Stimulated activated naive CD8-positive, alpha-beta T cell treated with anti-CD3 and anti-CD28 coated beads, Interleukin-15, Interleukin-2, amounts not matched to agents 100 ng/mL and 50 ng/mL, for 24 hours (primary cell): ENCODE results near the gene H1-8.
"Not testable (repeated sequence)": the region's sequence is repeated elsewhere in the genome, so short reads cannot be mapped to it uniquely, and the experiment has no call there.

Experiments used
- H3K27ac Mint-ChIP-seq: one replicate; pipeline ENCODE4 v1.8.0; 2021; ENCODE audit warnings: mild to moderate bottlenecking, mixed read lengths
- H3K27me3 Mint-ChIP-seq: one replicate; pipeline ENCODE4 v1.8.0; 2021; ENCODE audit warnings: mixed read lengths
- H3K36me3 Mint-ChIP-seq: one replicate; pipeline ENCODE4 v1.8.0; 2021; ENCODE audit warnings: low read depth, mixed read lengths
- H3K4me1 Mint-ChIP-seq: one replicate; pipeline ENCODE4 v1.8.0; 2021; ENCODE audit warnings: low read depth, mixed read lengths
- H3K4me3 Mint-ChIP-seq: one replicate; pipeline ENCODE4 v1.8.0; 2021; ENCODE audit warnings: mild to moderate bottlenecking, mixed read lengths
- H3K9me3 Mint-ChIP-seq: one replicate; pipeline ENCODE4 v1.8.0; 2021; ENCODE audit warnings: mixed read lengths

The H1-8 gene, protein sequence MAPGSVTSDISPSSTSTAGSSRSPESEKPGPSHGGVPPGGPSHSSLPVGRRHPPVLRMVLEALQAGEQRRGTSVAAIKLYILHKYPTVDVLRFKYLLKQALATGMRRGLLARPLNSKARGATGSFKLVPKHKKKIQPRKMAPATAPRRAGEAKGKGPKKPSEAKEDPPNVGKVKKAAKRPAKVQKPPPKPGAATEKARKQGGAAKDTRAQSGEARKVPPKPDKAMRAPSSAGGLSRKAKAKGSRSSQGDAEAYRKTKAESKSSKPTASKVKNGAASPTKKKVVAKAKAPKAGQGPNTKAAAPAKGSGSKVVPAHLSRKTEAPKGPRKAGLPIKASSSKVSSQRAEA

DNA sequence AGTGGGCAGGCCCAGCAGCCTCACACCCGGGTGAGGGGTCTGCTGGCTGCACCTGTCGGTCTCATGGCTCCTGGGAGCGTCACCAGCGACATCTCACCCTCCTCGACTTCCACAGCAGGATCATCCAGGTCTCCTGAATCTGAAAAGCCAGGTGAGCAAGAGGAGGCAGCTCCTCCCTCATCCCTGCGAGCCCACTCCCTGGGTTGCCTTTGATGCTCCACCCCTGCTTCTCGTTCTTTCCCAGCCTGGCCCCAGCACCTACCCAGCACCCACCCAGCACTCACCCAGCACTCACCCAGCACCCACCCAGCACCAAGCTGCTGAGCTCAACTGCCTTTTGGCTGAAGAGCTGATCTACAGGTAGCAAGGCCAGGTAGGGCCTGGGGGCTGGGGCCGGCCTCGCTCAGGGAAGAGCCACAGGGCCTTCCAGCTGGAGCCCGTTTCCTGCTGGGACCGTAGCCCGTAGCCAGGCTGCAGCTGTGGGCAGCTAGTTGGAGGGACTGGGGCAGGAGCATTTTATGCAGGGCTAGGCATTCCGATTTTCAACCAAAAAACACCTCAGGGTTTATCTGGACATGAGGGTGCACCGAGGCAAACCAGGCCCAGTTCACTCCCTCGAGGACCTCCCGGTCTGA, at the start of gene H1-8:
TSS of gene H1-8 (plus strand) at position 20 of the 635 bp plus-strand sequence. CDS start at position 64, 44 bp downstream.
- Mint-ChIP-seq H3K4me3 (no peak within 1 kb of the TSS), H3K27me3 (no peaks in the 10 kb centered on the region), H3K9me3 (no peaks in the 10 kb centered on the region), H3K27ac (no peak within 1 kb of the TSS), H3K4me1 (no peaks in the 10 kb centered on the region), H3K36me3 (no peaks in the 10 kb centered on the region)

DNA sequence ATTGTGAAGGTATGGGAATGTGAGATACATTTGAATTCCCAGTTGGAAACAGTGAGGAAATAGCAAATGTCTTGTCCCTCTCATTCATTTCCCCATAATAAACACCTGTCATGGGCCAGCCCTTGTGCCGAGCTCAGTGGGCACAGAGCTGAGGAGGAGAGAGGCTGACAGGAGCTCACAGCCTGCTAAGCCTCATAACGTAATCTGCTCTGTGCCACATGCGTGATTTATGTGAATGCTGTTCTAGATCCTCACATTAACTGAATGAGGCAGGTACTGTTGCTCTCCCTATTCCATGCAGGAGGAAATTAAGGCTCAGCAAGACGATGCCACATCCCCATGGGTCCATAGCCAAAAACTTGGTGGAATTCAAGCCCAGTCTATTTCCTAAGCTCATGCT, 49.8 kb upstream of the H1-8 start:
- no peaks in the 10 kb centered on the region for H3K27me3 Mint-ChIP-seq
- no peaks in the 10 kb centered on the region for H3K36me3 Mint-ChIP-seq
- H3K9me3 Mint-ChIP-seq, result no peaks in the 10 kb centered on the region
- no peaks in the 10 kb centered on the region for H3K4me1 Mint-ChIP-seq
- H3K4me3 Mint-ChIP-seq, result no peak overlapping the region
- no peak overlapping the region for H3K27ac Mint-ChIP-seq

DNA sequence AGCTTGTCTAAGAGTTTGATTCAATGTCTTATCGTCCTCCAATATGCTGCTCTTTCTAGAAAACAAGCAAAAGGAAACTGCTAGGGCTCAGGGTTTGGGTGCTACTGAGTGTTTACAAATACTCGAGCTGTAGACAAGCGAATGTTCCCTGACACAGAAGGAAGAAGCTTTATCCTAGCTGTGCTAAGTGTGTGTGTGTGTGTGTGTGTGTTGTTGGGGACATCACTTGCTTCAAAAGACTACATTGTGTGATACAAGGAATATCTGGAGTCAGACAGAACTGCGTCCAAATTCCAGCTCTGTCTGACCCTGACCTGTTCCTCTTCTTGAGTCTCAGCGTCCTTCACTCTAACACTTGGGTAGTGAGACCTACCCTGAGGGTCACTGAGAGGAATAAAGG, 48.5 kb upstream of the H1-8 start:
- H3K27me3 Mint-ChIP-seq, H3K4me3 Mint-ChIP-seq, H3K36me3 Mint-ChIP-seq, H3K27ac Mint-ChIP-seq, H3K4me1 Mint-ChIP-seq, H3K9me3 Mint-ChIP-seq: not testable (repeated sequence)

DNA sequence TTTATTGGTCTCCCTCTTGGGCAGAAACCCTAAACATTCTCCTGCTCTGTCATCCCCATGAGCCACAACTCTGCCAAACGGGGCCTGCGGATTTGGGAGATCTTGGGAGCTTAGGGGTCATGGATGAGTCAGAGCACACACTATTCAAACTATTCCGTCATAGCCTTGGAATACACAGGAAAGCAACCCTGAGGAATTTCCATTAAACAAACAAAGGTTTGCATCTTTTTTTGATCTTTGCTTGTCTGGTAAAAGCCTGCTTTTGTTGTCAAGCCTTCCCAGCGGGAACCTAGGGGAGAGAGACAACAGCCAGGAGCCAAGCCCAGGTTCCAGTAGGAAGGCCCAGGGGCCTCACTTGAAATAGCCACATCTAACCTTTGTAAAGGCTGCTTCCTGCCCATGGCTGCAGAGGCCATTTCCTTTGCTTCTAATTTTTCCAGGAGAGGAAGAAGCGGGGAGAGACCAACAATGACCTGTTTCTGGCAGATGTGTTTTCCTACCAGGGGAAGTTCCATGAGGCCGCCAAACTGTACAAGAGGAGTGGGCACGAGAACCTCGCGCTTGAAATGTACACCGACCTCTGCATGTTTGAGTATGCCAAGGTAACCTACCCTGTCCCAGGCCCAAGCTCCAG, 47.9 kb upstream of the H1-8 start:
- H3K9me3 Mint-ChIP-seq, H3K4me1 Mint-ChIP-seq, H3K27me3 Mint-ChIP-seq, H3K4me3 Mint-ChIP-seq, H3K36me3 Mint-ChIP-seq, H3K27ac Mint-ChIP-seq: not testable (repeated sequence)

DNA sequence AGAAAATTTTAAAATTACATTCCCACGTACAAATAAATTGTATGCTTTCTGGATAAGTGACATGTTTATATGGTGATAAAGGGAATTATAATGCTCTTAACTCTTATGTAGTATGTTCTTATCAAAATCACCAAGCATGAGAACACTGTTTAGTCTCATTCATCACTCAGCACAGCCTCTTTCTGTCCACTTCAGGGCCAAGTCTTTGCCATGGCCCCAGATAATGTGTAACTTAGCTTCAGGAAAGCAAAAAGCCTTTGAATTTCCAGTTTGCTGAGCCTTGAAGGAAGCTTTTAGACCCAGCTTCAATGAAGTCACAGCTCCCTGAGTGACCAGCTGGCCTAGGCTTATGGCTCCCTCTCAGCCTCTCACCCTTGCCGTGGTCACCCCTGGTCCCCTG, 45.1 kb upstream of the H1-8 start:
- not testable (repeated sequence) for H3K27me3 Mint-ChIP-seq

DNA sequence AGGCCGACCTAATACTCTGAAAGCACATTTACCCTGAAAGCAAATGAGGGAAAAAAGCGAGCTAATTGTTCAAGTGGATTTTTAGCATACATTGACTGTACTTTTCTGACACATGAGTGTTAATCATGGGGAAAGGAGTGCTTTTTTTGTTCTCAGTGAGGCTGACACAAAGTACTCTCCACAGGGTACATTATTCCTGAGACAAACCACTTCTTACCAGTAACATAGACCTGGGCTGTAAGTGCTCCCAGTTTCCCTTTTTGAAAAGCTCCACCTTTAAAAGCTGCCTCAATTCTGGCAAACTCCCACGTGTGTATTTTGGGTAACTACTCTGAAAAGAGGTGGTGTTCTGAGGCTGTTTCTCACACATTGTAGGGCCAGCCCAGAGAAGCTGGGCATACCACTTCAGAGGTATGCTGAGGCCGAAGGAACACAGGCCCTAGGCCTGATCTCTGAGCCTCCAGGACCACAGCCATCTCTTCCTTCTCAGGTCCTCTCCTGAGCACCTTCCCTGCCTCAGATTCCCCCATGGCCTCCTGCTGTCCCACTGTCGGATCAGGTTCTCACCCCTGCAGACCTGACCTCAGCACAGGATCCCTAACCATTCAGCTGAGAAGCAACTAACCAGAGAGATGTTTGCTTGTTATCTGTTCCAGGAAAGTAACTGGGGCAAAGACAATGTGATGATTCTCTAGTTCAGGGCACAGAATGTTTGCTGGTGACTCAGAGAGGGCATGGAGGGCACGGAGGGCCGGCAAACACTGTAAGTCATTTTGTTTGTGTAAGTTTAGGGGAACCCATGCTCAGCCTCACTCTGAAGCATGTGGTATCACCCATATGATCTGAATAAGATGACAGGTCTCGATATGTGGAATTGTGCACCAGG, 44.1 kb upstream of the H1-8 start:
- not testable (repeated sequence) for H3K4me1 Mint-ChIP-seq, H3K4me3 Mint-ChIP-seq, H3K27ac Mint-ChIP-seq, H3K36me3 Mint-ChIP-seq, H3K27me3 Mint-ChIP-seq, H3K9me3 Mint-ChIP-seq

More for the DNA sequence above, 45.1 kb upstream of the H1-8 start:
- H3K4me3 Mint-ChIP-seq, H3K27ac Mint-ChIP-seq, H3K36me3 Mint-ChIP-seq, H3K9me3 Mint-ChIP-seq, H3K4me1 Mint-ChIP-seq: not testable (repeated sequence)

DNA sequence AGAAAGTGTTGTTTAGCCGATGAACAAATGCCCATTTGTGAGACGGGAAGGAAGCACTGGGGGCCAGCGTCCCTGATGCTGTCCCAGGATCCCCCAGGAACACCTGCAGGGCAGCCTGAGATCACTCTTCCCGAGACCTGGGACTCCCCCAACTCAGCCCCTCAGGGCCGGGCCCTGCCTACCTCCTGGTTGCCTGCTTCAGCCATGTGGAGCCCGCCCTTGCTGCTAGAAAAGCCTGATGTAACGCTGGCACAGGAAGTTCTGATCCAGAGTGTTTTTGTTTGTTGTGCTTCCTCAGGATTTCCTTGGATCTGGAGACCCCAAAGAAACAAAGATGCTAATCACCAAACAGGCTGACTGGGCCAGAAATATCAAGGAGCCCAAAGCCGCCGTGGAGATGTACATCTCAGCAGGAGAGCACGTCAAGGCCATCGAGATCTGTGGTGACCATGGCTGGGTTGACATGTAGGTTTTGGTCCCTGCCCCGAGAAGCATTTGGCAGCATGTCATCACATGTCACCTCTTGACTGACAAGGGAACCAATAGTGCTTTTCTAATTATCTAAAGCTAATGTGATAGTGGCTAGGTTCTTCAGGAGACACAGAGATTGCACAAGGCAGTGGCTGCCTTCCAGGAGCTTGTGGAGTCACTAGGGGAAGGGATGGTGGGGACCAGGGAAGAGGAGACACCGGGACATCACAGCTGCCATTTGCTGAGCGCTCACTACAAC, 43.2 kb upstream of the H1-8 start:
- H3K27ac Mint-ChIP-seq, result not testable (repeated sequence)

DNA sequence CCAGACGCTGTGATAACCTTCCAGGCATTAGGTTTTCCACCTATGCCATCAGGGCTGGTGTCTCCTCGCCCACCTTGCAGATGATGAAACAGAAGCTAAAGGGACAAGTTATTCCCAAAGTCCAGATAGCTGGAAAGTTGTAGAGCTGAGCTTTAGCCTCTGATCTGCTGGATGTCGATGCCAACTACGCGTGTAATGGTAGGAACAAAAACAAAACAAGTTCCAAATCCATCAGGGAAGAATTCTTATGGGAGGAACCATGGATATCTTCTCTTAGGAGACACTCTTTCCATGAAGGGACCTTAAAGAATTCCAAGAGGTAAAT, 42.7 kb upstream of the H1-8 start:
- Mint-ChIP-seq H3K27me3 (no peaks in the 10 kb centered on the region), H3K27ac (no peak overlapping the region), H3K36me3 (peaks cover 6% of the 10 kb centered on the region), H3K4me3 (no peak overlapping the region), H3K9me3 (no peaks in the 10 kb centered on the region), H3K4me1 (no peaks in the 10 kb centered on the region)

More for the DNA sequence above, 43.2 kb upstream of the H1-8 start:
- not testable (repeated sequence) for H3K27me3 Mint-ChIP-seq, H3K36me3 Mint-ChIP-seq, H3K4me1 Mint-ChIP-seq, H3K4me3 Mint-ChIP-seq, H3K9me3 Mint-ChIP-seq

DNA sequence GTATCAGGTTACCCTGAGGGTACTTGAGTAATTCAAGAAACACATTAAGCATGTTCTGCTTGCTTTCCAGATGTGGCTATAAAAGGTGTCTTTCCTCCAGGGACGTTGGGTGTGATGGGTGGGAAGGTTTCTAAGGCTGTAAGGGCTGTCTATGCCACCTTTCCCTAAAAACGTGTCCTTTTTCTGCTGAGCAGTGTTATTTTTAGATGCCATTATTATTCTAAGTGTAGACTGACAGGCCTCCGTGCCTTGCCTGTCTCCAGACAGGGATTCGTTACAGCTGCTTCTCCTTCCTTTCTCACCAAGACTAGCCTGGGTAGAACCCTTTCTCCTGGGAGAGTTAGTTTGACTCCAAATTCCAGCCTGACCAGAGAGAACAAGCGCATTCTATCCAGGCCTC, 41.3 kb upstream of the H1-8 start:
- no peaks in the 10 kb centered on the region for H3K9me3 Mint-ChIP-seq
- peaks cover 6% of the 10 kb centered on the region for H3K36me3 Mint-ChIP-seq
- H3K27ac Mint-ChIP-seq, result no peak overlapping the region
- H3K4me1 Mint-ChIP-seq, result no peaks in the 10 kb centered on the region
- no peak overlapping the region for H3K4me3 Mint-ChIP-seq
- no peaks in the 10 kb centered on the region for H3K27me3 Mint-ChIP-seq

DNA sequence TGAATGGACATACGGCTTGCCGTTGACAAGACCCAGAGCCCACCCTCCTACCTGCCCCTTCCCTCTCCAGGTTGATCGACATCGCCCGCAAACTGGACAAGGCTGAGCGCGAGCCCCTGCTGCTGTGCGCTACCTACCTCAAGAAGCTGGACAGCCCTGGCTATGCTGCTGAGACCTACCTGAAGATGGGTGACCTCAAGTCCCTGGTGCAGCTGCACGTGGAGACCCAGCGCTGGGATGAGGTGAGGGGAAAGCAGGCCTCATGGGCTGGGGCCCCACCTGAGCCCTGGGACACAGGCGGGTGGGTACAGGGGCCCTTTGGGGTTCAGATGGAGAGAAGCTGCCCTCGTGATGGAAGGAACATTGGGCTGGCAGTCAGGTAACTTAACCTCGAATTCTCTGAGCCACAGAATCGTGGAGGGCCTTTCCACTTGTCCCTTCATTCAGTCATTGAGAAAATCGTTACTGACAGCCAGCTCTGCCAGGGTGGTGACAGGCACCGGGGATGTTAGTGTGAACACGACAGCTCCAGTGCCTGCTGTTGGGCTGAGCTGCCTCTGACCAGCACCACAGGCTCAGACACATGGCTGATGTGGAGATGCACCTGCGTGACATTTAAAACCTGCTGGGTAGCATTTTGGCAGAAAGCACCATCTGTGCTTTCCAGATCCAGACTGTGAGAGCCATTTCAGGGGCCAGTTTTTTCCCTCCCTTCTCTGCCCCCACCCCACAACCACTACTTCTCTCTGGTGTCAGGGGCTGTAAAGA, 40.1 kb upstream of the H1-8 start:
- Mint-ChIP-seq H3K4me1 (no peaks in the 10 kb centered on the region), H3K36me3 (peaks cover 6% of the 10 kb centered on the region), H3K27me3 (no peaks in the 10 kb centered on the region), H3K9me3 (no peaks in the 10 kb centered on the region), H3K27ac (no peak overlapping the region), H3K4me3 (no peak overlapping the region)

DNA sequence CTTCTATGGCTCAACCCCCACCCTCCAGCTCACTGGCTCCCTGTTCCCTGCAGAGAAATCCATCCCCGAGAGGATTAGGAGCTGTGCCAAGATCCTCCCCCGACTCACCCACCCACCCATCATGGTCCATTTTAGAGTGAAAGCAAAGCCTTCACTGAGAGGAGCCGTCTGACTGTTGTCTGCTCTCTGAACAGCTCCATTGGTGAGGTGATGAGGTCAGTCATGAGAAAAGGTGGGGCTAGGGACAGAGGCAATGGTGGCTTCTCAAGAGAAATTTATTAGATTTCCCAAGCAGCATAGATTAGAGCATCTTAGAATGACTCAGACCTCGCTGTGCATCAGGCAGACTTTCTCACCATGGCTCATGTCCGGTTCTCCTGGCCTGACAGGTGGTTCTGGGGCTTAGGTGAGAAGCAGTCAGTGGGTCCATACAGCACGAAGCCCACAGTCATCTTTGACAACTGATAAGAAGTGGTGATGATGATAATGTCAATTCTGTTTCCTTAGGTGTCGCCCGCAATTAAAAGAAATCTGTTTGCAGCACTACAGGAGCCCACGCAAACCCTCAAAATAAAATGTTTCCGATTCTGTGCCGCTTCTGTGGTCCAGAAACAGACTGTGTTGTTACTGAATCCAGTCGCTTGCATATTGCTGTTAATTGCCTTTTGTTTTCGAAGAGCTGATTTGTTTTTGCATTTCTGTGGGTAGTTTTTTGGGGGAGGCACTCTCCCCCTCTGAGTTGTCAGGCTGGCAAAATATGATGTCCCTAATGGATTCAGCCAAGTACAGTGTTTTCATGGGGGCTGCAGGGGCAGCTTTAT, 39.3 kb upstream of the H1-8 start:
- Mint-ChIP-seq H3K4me1 (no peaks in the 10 kb centered on the region), H3K9me3 (no peaks in the 10 kb centered on the region), H3K27me3 (no peaks in the 10 kb centered on the region), H3K27ac (no peak overlapping the region), H3K36me3 (peaks cover 6% of the 10 kb centered on the region), H3K4me3 (no peak overlapping the region)

DNA sequence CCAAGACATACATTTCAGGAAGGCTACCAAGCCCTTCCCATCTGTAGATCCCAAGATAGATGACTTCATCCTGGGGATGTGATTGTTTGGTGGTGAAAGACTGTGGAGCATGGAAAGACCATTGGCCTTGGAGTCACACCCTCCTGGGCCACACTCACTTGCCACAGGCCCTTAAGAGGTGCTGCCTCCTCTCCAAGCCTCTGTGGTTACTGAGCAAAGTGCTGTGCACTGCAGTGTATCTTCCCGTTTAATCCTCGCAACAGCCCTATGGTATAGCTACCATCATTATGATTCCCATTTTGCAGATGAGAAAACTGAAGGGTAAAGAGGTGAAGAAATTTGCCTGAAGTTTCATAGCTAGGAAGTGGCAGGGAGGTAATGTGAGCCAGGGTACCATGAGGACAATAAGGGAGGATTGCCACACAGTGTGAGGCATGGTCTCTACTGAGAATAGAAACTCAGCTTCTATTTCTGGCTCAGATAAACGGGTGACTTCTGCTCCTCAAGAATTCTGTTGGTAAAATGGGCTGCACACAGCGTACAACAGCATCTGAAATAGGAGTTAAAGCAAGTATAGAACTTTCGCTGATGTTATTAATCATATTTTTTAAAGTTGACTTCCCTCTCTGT, 38.4 kb upstream of the H1-8 start:
- no peaks in the 10 kb centered on the region for H3K9me3 Mint-ChIP-seq
- H3K4me3 Mint-ChIP-seq, result no peak overlapping the region
- no peak overlapping the region for H3K27ac Mint-ChIP-seq
- H3K36me3 Mint-ChIP-seq, result peaks cover 6% of the 10 kb centered on the region
- H3K4me1 Mint-ChIP-seq, result no peaks in the 10 kb centered on the region
- no peaks in the 10 kb centered on the region for H3K27me3 Mint-ChIP-seq

DNA sequence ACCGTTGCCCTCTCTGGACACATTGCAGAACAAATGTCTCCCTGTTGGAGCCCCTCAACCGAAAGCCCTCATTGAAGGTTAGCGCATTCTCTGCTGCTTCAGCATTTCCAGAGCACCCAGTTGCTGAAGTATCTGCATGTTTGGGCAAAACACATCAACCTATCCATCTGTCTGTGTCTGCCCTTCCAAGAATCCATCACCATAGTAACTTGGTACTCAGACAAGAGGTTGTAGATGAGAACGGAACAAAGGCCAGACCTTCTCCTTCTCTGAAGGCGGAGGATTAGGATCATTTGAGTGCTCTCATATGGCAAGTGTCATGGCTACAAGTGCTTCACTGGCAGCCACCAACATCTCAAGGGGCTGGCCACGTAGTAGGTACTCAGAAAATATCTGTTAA, 37.6 kb upstream of the H1-8 start:
- no peaks in the 10 kb centered on the region for H3K9me3 Mint-ChIP-seq
- H3K27ac Mint-ChIP-seq, result no peak overlapping the region
- peaks cover 6% of the 10 kb centered on the region for H3K36me3 Mint-ChIP-seq
- no peaks in the 10 kb centered on the region for H3K27me3 Mint-ChIP-seq
- no peaks in the 10 kb centered on the region for H3K4me1 Mint-ChIP-seq
- H3K4me3 Mint-ChIP-seq, result no peak overlapping the region
